GM23338 (cell line): ENCODE measurements around the gene RTN4RL2. TPM values are rescaled to one million over a fixed set of nuclear protein-coding genes. Genes with fewer than 3 reads are reported as not detected.

Source experiments
- ATAC-seq: fragments of 200-7000 bp; cut with Tn5 transposase; 3 replicates; pipeline ENCODE4 v1.9.1; 2020
- DNase-seq: peaks from one replicate; pipeline ENCODE4 v3.0.0-alpha.2; 2015; ENCODE audit warnings: low spot score
- H2AFZ ChIP-seq: fragments of 200-600 bp; sonication (generic); 2 replicates; pipeline ENCODE4 v1.8.0; 2016; ENCODE audit warnings: antibody characterized with exemption, mild to moderate bottlenecking, moderate library complexity
- H3F3A ChIP-seq: fragments of 200-600 bp; sonication (generic); replicated peaks from 2 replicates; pipeline ENCODE4 v1.8.0; 2017; ENCODE audit warnings: antibody characterized with exemption, mixed run types, low read depth
- H3K27ac ChIP-seq: fragments of 200-600 bp; sonication (generic); 2 replicates; pipeline ENCODE4 v1.6.1; 2016; ENCODE audit warnings: low read depth
- H3K27me3 ChIP-seq: fragments of 200-600 bp; sonication (generic); 2 replicates; pipeline ENCODE4 v1.8.0; 2016; ENCODE audit warnings: mild to moderate bottlenecking, mixed run types, moderate library complexity; ENCODE audit not compliant: insufficient read depth
- H3K36me3 ChIP-seq: fragments of 200-600 bp; sonication (generic); 2 replicates; pipeline ENCODE4 v1.8.0; 2016; ENCODE audit warnings: mild to moderate bottlenecking; ENCODE audit not compliant: insufficient read depth
- H3K4me1 ChIP-seq: fragments of 200-600 bp; sonication (generic); 2 replicates; pipeline ENCODE4 v1.8.0; 2016; ENCODE audit warnings: mild to moderate bottlenecking, moderate library complexity; ENCODE audit not compliant: insufficient read depth
- H3K4me2 ChIP-seq: fragments of 200-600 bp; sonication (generic); 2 replicates; pipeline ENCODE4 v1.7.1; 2017; ENCODE audit warnings: mixed run types
- H3K4me3 ChIP-seq: fragments of 200-600 bp; sonication (generic); 2 replicates; pipeline ENCODE4 v1.6.1; 2016; ENCODE audit warnings: mixed run types
- H3K79me2 ChIP-seq: fragments of 200-600 bp; sonication (generic); replicated peaks from 2 replicates; pipeline ENCODE4 v1.8.0; 2017; ENCODE audit warnings: mild to moderate bottlenecking; ENCODE audit not compliant: insufficient read depth
- H3K9me2 ChIP-seq: fragments of 200-600 bp; sonication (generic); 2 replicates; pipeline ENCODE4 v1.8.0; 2017; ENCODE audit not compliant: insufficient read depth
- H4K20me1 ChIP-seq: fragments of 200-600 bp; sonication (generic); replicated peaks from 2 replicates; pipeline ENCODE4 v1.8.0; 2017; ENCODE audit warnings: mild to moderate bottlenecking; ENCODE audit not compliant: insufficient read depth
- H3K27ac Mint-ChIP-seq: 2 replicates; pipeline ENCODE4 v1.8.0; 2020; ENCODE audit warnings: inconsistent platforms, mild to moderate bottlenecking, moderate library complexity, mixed read lengths
- H3K27me3 Mint-ChIP-seq: 3 replicates; pipeline ENCODE4 v1.8.0; 2022; ENCODE audit warnings: low read depth, mild to moderate bottlenecking, moderate library complexity, mixed read lengths, inconsistent platforms; ENCODE audit not compliant: insufficient read depth, poor library complexity
- H3K36me3 Mint-ChIP-seq: 3 replicates; pipeline ENCODE4 v1.8.0; 2021; ENCODE audit warnings: low read depth, mild to moderate bottlenecking, inconsistent platforms, moderate library complexity, mixed read lengths
- H3K4me1 Mint-ChIP-seq: 3 replicates; pipeline ENCODE4 v1.8.0; 2020; ENCODE audit warnings: mild to moderate bottlenecking, inconsistent platforms, mixed read lengths
- H3K4me3 Mint-ChIP-seq: 3 replicates; pipeline ENCODE4 v1.8.0; 2021; ENCODE audit warnings: moderate library complexity, mild to moderate bottlenecking, inconsistent platforms, mixed read lengths
- H3K9me3 Mint-ChIP-seq: 3 replicates; pipeline ENCODE4 v1.8.0; 2020; ENCODE audit warnings: moderate library complexity, mild to moderate bottlenecking, inconsistent platforms, mixed read lengths
- EZH2 ChIP-seq: fragments of 200-600 bp; sonication (generic); IDR thresholded peaks from one replicate; pipeline ENCODE4 v1.8.0; 2017; ENCODE audit warnings: antibody characterized with exemption, mild to moderate bottlenecking, low read depth; ENCODE audit not compliant: unreplicated experiment
- EZH2phosphoT487 ChIP-seq: fragments of 200-600 bp; sonication (generic); IDR thresholded peaks from one replicate; pipeline ENCODE4 v1.8.1; 2018; ENCODE audit warnings: antibody characterized with exemption; ENCODE audit not compliant: unreplicated experiment
- JUNB ChIP-seq: IDR thresholded peaks from one replicate; pipeline ENCODE4 v1.6.1; 2016; ENCODE audit warnings: antibody characterized with exemption; ENCODE audit not compliant: unreplicated experiment
- NANOG ChIP-seq: IDR thresholded peaks from 2 replicates; pipeline ENCODE4 v1.6.1; 2016; ENCODE audit warnings: antibody characterized with exemption, borderline replicate concordance
- POLR2AphosphoS5 ChIP-seq: IDR thresholded peaks from 2 replicates; pipeline ENCODE4 v1.6.1; 2016; ENCODE audit warnings: antibody characterized with exemption, low read depth
- STAT1 ChIP-seq: IDR thresholded peaks from one replicate; pipeline ENCODE4 v1.6.1; 2016; ENCODE audit warnings: antibody characterized with exemption; ENCODE audit not compliant: unreplicated experiment
- ZNF114 ChIP-seq: fragments of 250-450 bp; sonication (Bioruptor Pico); IDR thresholded peaks from 2 replicates; pipeline ENCODE4 v1.5.0; 2020; ENCODE audit warnings: mild to moderate bottlenecking, moderate library complexity
- polyA plus RNA-seq: library from polyadenylated mRNA; unstranded; fragments of >200 nt; fragmentation: Nextera tagmentation; extraction: Ambion mirVana; gene quantifications from 2 replicates; pipeline ENCODE4 v1.2.1, GENCODE V29; 2016
- total RNA-seq: library from RNA; depleted of rRNA; stranded (reverse); fragments of >200 nt; shearing (Covaris generic); gene quantifications from 2 replicates; pipeline ENCODE4 v1.2.3, GENCODE V29; 2014
- TF ChIP-seq, protein P1 (sequence below): IDR thresholded peaks from one replicate; pipeline ENCODE4 v1.6.1; 2018; ENCODE audit warnings: antibody characterized with exemption; ENCODE audit not compliant: unreplicated experiment
- TF ChIP-seq, protein P2 (sequence below), 2 experiments: fragments of 200-600 bp in 1 of 2; sonication (generic) in 1 of 2; conservative IDR thresholded peaks; 2 replicates each; pipeline versions ENCODE4 v1.5.1 to v1.6.1; 2016 to 2017; ENCODE audit warnings: antibody characterized with exemption in 2 of 2, low read depth in 2 of 2, mild to moderate bottlenecking in 2 of 2, moderate library complexity in 1 of 2

The RTN4RL2 gene
- total and polyA plus RNA-seq, 2 experiments from 2014 or later = 13.9 to 15.9 TPM

DNA sequence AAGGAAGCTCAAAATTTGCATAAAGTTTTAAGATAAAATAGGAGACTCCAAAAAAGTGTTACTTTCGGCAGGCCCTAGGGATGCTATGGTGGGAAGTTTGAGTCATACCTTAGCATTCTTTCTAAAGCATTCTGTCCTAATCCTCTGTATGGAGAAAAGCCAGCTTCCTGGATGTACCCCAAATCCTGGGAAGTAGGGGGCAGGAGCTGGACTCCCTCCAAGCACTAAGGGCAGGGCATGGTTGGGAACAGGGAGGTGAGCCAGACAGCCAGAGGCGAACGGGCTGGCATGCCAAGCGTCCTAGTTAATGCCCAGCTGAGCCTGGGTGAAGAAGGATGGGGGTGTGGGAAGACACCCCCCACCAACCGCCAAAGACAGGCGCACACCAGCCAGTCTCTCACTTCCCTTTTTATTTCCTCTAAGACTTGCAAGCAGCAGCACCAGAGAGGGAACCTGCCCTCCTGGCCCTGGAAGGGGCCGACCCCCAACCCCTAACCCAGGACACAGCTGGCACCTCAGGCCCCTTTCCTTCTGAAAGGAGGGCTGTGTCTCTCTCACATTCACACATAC is 23.9 kb downstream of the RTN4RL2 start:
- Mint-ChIP-seq H3K4me3 (no peak overlapping the region), H3K36me3 (peaks cover 39% of the 10 kb centered on the region), H3K27me3 (peaks cover 30% of the 10 kb centered on the region), H3K9me3 (no peaks in the 10 kb centered on the region), H3K4me1 (peaks cover 38% of the 10 kb centered on the region), H3K27ac (no peak overlapping the region)
- H3K4me3 ChIP-seq = no peak overlapping the region
- H3K9me2 ChIP-seq = no peaks in the 10 kb centered on the region
- H4K20me1 ChIP-seq = 0 out of 2 replicates have a peak, but pooled peaks cover 5% of the 10 kb centered on the region
- no peak overlapping the region for H2AFZ ChIP-seq
- H3K79me2 ChIP-seq = no peaks in the 10 kb centered on the region
- no peak overlapping the region for H3K27ac ChIP-seq
- TF ChIP-seq, protein P1, sequence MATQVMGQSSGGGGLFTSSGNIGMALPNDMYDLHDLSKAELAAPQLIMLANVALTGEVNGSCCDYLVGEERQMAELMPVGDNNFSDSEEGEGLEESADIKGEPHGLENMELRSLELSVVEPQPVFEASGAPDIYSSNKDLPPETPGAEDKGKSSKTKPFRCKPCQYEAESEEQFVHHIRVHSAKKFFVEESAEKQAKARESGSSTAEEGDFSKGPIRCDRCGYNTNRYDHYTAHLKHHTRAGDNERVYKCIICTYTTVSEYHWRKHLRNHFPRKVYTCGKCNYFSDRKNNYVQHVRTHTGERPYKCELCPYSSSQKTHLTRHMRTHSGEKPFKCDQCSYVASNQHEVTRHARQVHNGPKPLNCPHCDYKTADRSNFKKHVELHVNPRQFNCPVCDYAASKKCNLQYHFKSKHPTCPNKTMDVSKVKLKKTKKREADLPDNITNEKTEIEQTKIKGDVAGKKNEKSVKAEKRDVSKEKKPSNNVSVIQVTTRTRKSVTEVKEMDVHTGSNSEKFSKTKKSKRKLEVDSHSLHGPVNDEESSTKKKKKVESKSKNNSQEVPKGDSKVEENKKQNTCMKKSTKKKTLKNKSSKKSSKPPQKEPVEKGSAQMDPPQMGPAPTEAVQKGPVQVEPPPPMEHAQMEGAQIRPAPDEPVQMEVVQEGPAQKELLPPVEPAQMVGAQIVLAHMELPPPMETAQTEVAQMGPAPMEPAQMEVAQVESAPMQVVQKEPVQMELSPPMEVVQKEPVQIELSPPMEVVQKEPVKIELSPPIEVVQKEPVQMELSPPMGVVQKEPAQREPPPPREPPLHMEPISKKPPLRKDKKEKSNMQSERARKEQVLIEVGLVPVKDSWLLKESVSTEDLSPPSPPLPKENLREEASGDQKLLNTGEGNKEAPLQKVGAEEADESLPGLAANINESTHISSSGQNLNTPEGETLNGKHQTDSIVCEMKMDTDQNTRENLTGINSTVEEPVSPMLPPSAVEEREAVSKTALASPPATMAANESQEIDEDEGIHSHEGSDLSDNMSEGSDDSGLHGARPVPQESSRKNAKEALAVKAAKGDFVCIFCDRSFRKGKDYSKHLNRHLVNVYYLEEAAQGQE = no peak
- TF ChIP-seq, protein P2, sequence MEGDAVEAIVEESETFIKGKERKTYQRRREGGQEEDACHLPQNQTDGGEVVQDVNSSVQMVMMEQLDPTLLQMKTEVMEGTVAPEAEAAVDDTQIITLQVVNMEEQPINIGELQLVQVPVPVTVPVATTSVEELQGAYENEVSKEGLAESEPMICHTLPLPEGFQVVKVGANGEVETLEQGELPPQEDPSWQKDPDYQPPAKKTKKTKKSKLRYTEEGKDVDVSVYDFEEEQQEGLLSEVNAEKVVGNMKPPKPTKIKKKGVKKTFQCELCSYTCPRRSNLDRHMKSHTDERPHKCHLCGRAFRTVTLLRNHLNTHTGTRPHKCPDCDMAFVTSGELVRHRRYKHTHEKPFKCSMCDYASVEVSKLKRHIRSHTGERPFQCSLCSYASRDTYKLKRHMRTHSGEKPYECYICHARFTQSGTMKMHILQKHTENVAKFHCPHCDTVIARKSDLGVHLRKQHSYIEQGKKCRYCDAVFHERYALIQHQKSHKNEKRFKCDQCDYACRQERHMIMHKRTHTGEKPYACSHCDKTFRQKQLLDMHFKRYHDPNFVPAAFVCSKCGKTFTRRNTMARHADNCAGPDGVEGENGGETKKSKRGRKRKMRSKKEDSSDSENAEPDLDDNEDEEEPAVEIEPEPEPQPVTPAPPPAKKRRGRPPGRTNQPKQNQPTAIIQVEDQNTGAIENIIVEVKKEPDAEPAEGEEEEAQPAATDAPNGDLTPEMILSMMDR (conservative IDR thresholded peaks at IDR 0.05; ENCODE audit: low read depth in 2 of 2) = no peak
- no peak for TF ChIP-seq ZNF114 (CRISPR knock-in tag)
- no peak for TF ChIP-seq EZH2
- no peak for TF ChIP-seq STAT1
- TF ChIP-seq EZH2phosphoT487 = no peak
- no peak for TF ChIP-seq JUNB
- no peak for TF ChIP-seq POLR2AphosphoS5
- TF ChIP-seq NANOG = no peak
- no peaks in the 10 kb centered on the region for H3K36me3 ChIP-seq
- no peak overlapping the region for H3K4me2 ChIP-seq
- no peak for DNase-seq
- H3K4me1 ChIP-seq = peaks cover 30% of the 10 kb centered on the region
- H3K27me3 ChIP-seq = peaks cover 19% of the 10 kb centered on the region
- ATAC-seq = no peak
- peaks cover 13% of the 10 kb centered on the region for H3F3A ChIP-seq
